ENCODE data around the gene NOL4L. TPM values are rescaled to one million over a fixed set of nuclear protein-coding genes. Genes with fewer than 3 reads are reported as not detected.

The NOL4L gene
- total and polyA plus RNA-seq, 9 donors, result 10.4 to 20.0 (median 16.1) TPM

DNA sequence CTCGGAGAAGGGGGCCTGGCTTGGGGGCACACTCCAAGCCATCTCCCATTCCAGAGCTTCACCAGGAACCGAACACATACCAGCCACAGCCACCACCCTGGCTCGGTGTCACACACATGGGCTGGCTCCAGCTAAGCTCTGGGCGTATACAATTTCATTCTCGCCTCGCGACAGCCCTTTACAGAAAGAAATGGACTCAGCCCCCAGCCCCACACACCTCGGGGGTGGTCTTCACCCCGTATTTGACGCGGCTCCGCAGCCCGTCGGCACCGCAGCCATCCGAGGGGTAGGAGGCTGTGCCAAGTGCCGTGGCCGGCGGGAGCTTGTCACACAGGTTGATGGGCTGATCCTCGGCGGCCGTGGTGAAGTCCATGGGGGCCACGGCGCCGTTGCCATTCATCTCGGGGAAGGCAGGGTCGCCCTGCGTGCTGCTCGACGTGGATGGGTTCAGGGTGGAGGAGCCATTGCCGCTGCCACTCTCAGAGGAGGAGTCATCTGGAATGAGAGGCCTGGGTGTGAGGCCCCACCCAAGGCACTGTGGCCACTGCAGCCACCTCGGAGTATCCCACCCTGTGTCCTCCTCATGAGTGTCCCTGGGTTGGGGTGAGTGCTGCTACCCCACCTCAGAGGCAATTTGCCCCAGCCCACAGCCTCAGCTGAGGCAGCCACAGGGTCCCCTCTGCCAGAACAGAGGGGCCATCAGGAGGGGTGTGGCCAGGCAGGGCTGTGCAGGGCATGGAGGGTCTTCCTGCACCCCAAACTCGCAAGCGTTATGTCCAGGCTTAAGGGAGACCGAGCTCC is 129.0 kb downstream of the NOL4L start:
- 83% methylated on average over 27 of the region's 35 CpGs for WGBS (ENCODE audit: insufficient coverage)
- Histone ChIP-seq H3K4me1 (ENCODE audit: control insufficient read depth, insufficient read depth, low read length) (peaks cover 24% of the 10 kb centered on the region), H3K36me3 (ENCODE audit: control insufficient read depth, insufficient read depth, low read length) (peaks cover 51% of the 10 kb centered on the region), H3K4me3 (ENCODE audit: low read length) (no peak overlapping the region), H3K27ac (ENCODE audit: low read length) (no peak overlapping the region), H3K27me3 (ENCODE audit: control insufficient read depth, insufficient read depth, low read length) (no peaks in the 10 kb centered on the region), H3K9me3 (replicated peaks; ENCODE audit: control insufficient read depth, low read depth, low read length) (no peaks in the 10 kb centered on the region)
- no peak for DNase-seq

DNA sequence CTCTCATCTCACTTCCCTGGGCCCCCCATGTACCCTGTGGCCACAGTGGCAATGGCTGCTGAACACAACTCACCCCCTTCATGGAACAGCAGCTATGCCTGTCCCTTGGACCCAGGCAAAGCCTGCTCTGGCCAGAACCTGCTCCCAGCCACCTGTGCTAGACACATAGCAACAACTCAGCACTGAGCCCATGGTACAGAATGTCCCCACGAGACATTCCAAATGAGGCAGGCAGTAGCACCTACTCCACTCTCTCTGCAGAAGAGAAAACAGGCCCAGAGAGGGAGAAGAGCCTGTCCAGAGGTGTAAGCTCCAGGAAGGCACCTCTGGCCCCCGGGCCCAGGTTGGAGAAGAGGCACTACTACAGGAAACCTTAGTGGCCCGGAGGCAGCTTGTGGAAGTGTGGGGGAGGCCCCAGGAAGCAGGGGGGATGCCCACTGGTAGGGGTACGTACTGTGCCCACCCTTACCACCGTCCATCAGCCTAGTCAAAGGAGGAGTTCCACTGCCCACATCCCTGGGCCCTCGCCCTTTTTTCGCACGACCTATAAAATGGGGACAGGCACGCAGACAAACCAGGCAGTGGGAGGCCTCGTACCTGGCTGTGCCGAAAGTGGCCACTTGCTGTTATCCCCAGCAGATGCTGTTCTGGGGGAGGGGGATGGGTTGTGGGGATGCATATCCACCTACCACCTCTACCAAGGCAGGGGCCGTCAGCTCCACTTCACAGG is 129.8 kb downstream of the NOL4L start:
- no peak for DNase-seq
- no peaks in the 10 kb centered on the region for H3K27me3 ChIP-seq (ENCODE audit: control insufficient read depth, insufficient read depth, low read length)
- peaks cover 32% of the 10 kb centered on the region for H3K4me1 ChIP-seq (ENCODE audit: control insufficient read depth, insufficient read depth, low read length)
- H3K27ac ChIP-seq (ENCODE audit: low read length), result no peak overlapping the region
- no peak overlapping the region for H3K4me3 ChIP-seq (ENCODE audit: low read length)
- H3K36me3 ChIP-seq (ENCODE audit: control insufficient read depth, insufficient read depth, low read length), result peaks cover 58% of the 10 kb centered on the region
- WGBS (ENCODE audit: insufficient coverage), result 89% methylated on average over 5 of the region's 12 CpGs
- H3K9me3 ChIP-seq (replicated peaks; ENCODE audit: control insufficient read depth, low read depth, low read length), result no peaks in the 10 kb centered on the region

GRCh38 chr20:32454164-32455145 is 130.7 kb downstream of the NOL4L start:
- Histone ChIP-seq H3K4me1 (ENCODE audit: control insufficient read depth, insufficient read depth, low read length) (peaks cover 40% of the 10 kb centered on the region), H3K9me3 (replicated peaks; ENCODE audit: control insufficient read depth, low read depth, low read length) (no peaks in the 10 kb centered on the region), H3K4me3 (ENCODE audit: low read length) (no peak overlapping the region), H3K36me3 (ENCODE audit: control insufficient read depth, insufficient read depth, low read length) (peaks cover 66% of the 10 kb centered on the region), H3K27ac (ENCODE audit: low read length) (no peak overlapping the region), H3K27me3 (ENCODE audit: control insufficient read depth, insufficient read depth, low read length) (no peaks in the 10 kb centered on the region)
- WGBS (ENCODE audit: insufficient coverage), result 83% methylated on average over 24 of the region's 31 CpGs
- DNase-seq, result no peak

GRCh38 chr20:32453467-32454163 is 131.5 kb downstream of the NOL4L start:
- Histone ChIP-seq H3K4me3 (ENCODE audit: low read length) (no peak overlapping the region), H3K27ac (ENCODE audit: low read length) (no peak overlapping the region), H3K4me1 (ENCODE audit: control insufficient read depth, insufficient read depth, low read length) (peaks cover 49% of the 10 kb centered on the region), H3K27me3 (ENCODE audit: control insufficient read depth, insufficient read depth, low read length) (no peaks in the 10 kb centered on the region), H3K9me3 (replicated peaks; ENCODE audit: control insufficient read depth, low read depth, low read length) (no peaks in the 10 kb centered on the region), H3K36me3 (ENCODE audit: control insufficient read depth, insufficient read depth, low read length) (peaks cover 74% of the 10 kb centered on the region)
- no peak for DNase-seq
- 89% methylated on average over 24 of the region's 28 CpGs for WGBS (ENCODE audit: insufficient coverage)

DNA sequence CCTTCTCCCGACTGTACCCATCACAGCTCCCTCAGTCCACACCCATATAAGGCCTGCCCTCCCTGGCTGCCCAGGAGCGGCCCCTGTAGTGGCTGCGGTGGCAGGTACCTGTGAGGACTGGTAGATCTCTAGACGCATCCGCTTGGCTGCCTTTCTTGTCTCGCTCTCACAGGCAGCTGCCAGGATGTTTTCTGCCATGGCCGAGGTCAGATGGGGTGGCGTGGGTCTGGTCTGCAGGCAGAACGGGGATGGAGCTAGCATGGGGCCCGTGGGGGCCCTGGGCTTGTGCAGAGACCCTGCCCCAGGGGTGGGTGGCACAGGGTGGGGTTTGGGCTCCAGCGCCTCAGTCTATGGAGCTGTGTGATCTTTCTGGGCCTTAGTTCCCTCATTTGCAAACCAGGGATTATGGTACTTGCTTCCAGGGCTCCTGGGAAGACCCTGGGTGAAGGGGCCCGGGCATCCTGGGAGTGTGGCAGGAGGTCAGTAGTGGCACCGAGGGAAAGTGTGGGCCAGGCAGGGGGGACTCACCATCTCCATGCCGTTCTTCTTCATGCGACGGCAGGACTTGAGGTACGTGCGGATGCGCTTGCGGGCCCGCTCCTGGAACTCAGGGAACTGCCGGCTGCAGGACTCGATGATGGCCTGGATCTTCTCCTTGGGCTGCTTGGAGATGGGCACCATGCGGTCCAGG is 132.2 kb downstream of the NOL4L start:
- Histone ChIP-seq H3K4me3 (ENCODE audit: low read length) (no peak overlapping the region), H3K9me3 (replicated peaks; ENCODE audit: control insufficient read depth, low read depth, low read length) (no peaks in the 10 kb centered on the region), H3K36me3 (ENCODE audit: control insufficient read depth, insufficient read depth, low read length) (peaks cover 81% of the 10 kb centered on the region), H3K27ac (ENCODE audit: low read length) (no peak overlapping the region), H3K4me1 (ENCODE audit: control insufficient read depth, insufficient read depth, low read length) (peaks cover 49% of the 10 kb centered on the region), H3K27me3 (ENCODE audit: control insufficient read depth, insufficient read depth, low read length) (no peaks in the 10 kb centered on the region)
- 93% methylated on average over 22 of the region's 24 CpGs for WGBS (ENCODE audit: insufficient coverage)
- DNase-seq, result no peak

GRCh38 chr20:32451682-32452461 is 133.3 kb downstream of the NOL4L start:
- no peak overlapping the region for H3K4me3 ChIP-seq (ENCODE audit: low read length)
- H3K27me3 ChIP-seq (ENCODE audit: control insufficient read depth, insufficient read depth, low read length), result no peaks in the 10 kb centered on the region
- no peaks in the 10 kb centered on the region for H3K9me3 ChIP-seq (replicated peaks; ENCODE audit: control insufficient read depth, low read depth, low read length)
- DNase-seq, result no peak
- H3K36me3 ChIP-seq (ENCODE audit: control insufficient read depth, insufficient read depth, low read length), result peaks cover 92% of the 10 kb centered on the region
- WGBS (ENCODE audit: insufficient coverage), result 71% methylated on average over 16 of the region's 27 CpGs
- peaks cover 43% of the 10 kb centered on the region for H3K4me1 ChIP-seq (ENCODE audit: control insufficient read depth, insufficient read depth, low read length)
- H3K27ac ChIP-seq (ENCODE audit: low read length), result no peak overlapping the region

- H3K36me3 ChIP-seq (ENCODE audit: control insufficient read depth, insufficient read depth, low read length), result peaks cover 97% of the 10 kb centered on the region
- DNase-seq, result no peak
- no peak overlapping the region for H3K27ac ChIP-seq (ENCODE audit: low read length)
- peaks cover 42% of the 10 kb centered on the region for H3K4me1 ChIP-seq (ENCODE audit: control insufficient read depth, insufficient read depth, low read length)
- 69% methylated on average over 8 of the region's 8 CpGs for WGBS (ENCODE audit: insufficient coverage)
- no peaks in the 10 kb centered on the region for H3K27me3 ChIP-seq (ENCODE audit: control insufficient read depth, insufficient read depth, low read length)
- no peaks in the 10 kb centered on the region for H3K9me3 ChIP-seq (replicated peaks; ENCODE audit: control insufficient read depth, low read depth, low read length)
- H3K4me3 ChIP-seq (ENCODE audit: low read length), result no peak overlapping the region
These were observed 133.8 kb downstream of the NOL4L start for GRCh38 chr20:32451340-32451681.

GRCh38 chr20:32450484-32451061 is 134.6 kb downstream of the NOL4L start:
- DNase-seq, result no peak
- H3K36me3 ChIP-seq (ENCODE audit: control insufficient read depth, insufficient read depth, low read length), result peaks cover 99% of the 10 kb centered on the region
- no peak overlapping the region for H3K27ac ChIP-seq (ENCODE audit: low read length)
- peaks cover 47% of the 10 kb centered on the region for H3K4me1 ChIP-seq (ENCODE audit: control insufficient read depth, insufficient read depth, low read length)
- whole genome bisulfite sequencing (ENCODE audit: insufficient coverage), result 52% methylated on average over 2 of the region's 9 CpGs
- H3K27me3 ChIP-seq (ENCODE audit: control insufficient read depth, insufficient read depth, low read length), result no peaks in the 10 kb centered on the region
- no peak overlapping the region for H3K4me3 ChIP-seq (ENCODE audit: low read length)
- H3K9me3 ChIP-seq (replicated peaks; ENCODE audit: control insufficient read depth, low read depth, low read length), result no peaks in the 10 kb centered on the region
